GM19324 (cell line): ENCODE measurements around the gene CFAP46.

Source experiments
- ATAC-seq: cut with Tn5 transposase; IDR thresholded peaks from one replicate; pipeline ENCODE4 v1.9.1; 2021; ENCODE audit warnings: mild to moderate bottlenecking, moderate library complexity; ENCODE audit not compliant: unreplicated experiment, low FRiP score

Gene CFAP46

DNA sequence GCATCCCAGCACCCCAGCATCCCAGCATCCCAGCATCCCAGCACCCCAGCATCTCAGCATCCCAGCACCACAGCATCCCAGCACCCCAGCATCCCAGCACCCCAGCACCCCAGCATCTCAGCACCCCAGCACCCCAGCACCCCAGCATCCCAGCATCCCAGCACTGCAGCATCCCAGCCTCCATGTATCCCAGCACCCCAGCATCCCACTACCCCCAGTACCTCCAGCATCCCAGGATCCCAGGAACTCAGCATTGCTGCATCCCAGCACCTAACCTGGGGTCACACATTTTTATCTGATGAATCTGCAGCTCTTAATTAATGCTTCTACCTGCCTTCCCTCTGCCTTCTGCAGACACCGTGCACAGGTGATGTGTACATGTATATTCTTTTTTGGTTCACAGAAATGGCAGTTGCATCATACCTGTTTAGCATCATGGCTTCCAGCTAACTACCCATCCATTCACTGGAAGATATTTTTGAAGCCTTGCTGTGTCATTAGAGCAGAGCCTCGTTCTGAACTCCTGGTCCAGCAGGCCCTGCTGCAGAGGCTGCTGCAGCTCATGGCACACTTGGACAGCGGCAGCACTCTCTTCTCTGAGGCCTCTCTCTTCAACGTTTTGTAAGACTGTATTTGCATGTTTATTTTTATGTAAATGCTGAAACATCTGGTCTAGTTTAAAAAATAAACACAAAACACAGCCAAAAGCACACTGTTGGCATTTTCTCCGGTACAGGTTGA, 4.6 kb upstream of the CFAP46 start:
- ATAC-seq, result no peak

DNA sequence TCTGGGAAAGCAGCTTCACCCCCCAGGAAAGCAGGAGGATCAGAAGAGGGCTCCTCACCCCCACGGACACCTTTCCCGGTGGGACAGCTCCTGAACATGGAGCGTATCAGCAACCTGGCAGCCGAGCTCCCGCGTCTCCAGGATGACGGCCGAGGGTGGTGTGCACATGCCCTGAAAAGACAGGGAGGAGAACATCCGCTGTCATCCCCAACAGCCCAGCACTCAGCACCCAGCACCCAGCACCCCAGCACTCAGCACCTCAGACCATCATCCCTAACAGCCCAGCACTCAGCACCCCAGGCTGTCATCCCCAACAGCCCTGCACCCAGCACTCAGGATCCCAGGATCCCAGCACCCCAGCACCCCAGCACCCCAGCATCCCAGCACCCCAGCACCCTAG, 3.9 kb upstream of the CFAP46 start:
- no peak for ATAC-seq

DNA sequence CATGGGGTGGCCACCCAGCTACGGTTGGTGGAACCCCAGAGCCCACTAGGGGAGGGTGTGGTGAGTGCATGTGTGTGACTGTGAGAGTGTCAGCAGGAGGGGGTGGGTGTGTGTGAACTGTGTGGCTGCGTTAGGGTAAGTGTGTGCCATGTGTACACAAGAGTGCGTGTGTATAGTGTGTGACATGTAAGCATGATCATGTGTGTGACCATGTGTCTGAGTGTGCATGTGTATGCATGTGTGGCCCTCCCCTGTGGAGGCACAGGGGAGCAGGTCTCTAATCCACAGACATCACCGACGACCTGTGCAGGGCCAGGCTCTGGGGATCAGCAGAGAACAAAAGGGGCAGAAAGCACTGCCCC, 3.5 kb upstream of the CFAP46 start:
- no peak for ATAC-seq

DNA sequence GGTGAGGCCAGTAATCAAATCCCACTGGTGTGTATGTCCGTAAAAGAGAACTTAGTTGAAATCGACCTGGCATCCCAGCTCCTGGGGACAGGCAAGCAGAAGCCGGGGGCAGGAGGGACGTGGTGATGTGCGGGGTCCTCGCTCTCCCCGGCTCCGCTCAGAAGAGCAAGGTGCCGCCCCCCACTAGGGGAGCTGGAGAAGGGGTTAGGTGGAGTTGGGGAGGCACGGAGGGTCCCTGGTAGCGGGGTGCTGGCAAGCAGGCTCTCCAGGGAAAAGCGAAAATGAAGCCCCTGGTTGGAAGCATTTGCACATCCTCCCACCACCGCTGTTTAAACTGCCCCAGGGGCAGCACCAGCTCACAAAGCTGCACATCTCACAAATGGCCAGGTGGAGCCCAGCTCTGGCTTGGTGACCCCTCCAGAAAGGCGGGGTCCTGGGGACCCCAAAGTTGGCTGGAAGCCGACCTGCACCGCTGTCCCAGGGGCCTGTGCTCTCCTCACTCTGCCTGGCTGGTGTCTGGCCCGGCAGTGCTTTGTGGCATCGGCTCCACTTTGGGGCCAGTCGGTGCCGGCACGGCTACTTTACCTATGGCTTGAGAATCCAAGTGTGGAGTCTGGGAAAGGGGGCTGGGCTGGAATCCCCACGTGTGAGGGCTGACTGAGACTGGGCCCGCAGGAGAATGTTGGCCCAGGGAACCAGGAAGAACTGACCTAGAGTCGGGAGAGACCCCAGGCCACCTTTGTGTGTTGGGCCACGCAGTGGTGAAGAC, 2.9 kb upstream of the CFAP46 start:
- no peak for ATAC-seq

DNA sequence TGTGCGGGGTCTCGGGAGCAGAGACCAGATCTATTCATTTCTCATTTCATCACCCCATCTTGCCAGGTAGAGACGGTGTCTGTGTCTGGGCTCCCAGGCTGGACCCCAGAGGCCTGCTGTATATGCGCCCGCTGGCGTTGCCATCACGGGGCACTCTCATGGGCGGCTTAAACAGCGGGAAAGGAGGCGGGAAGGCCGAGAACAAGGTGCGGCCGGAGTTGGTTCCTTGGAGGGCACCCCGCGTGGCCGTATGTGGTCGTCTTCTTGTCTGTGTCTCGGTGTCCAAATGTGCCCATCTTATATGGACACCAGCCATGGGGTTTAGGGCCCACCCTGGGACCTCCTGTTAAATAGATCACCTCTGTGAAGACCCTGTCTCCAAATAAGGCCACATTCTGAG, 2.1 kb upstream of the CFAP46 start:
- ATAC-seq, result no peak

DNA sequence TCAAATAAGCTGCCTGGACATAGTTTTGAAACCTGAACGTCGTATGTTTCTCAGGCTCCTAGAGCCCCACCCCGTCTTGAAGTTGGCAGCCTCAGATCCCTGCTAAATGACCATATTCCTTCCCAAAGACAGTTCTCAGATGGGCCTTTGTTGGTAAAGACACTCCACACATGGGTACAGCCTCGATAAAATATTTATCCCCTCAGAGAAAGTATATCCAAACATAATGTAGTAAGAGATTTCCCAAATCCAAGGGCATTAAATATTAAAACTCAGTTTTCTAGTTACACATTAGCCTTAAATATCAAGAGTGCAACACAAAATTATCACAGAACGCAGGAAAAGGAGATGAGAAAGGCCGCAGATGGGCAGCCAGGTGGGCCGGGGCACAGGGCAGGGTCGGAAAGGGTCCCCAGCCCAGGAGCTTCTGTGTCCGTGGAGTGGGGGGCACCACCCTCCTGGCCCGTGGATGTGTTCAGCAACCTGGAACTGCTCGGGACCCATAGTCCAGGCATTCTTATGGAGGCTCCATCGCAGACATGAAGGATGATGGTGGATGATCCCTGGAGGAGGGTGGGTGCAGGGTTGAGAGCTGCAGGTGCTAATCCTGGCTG, 1.5 kb upstream of the CFAP46 start:
- no peak for ATAC-seq

DNA sequence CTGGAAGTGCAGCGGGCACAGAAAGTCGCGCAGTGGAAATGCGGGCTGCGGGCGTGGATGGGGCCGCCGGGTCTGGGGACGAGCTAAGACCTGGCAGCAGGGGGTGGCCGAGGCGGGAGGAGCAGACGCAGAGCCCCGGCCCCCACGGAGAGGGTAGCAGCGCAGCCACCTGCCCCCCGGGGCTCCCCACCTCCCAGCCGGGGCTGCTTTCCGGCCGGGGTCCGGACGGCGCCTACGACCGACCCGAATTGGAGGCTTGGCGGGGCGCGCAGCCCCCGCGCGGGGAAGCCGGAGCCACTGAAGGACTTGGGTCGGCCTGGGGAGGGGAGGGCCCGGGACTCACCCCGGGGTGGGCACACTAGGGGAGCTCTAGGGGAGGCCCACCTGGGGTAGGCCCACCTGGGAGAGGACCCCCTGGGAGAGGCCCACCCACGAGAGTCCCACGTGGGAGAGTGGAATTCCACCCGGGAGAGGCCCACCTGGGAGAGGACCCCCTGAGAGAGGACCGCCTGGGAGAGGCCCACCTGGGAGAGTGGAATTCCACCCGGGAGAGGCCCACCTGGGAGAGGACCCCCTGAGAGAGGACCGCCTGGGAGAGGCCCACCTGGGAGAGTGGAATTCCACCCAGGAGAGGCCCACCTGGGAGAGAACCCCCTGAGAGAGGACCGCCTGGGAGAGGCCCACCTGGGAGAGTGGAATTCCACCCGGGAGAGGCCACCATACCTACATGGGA, 854 bp upstream of the CFAP46 start:
- no peak for ATAC-seq

DNA sequence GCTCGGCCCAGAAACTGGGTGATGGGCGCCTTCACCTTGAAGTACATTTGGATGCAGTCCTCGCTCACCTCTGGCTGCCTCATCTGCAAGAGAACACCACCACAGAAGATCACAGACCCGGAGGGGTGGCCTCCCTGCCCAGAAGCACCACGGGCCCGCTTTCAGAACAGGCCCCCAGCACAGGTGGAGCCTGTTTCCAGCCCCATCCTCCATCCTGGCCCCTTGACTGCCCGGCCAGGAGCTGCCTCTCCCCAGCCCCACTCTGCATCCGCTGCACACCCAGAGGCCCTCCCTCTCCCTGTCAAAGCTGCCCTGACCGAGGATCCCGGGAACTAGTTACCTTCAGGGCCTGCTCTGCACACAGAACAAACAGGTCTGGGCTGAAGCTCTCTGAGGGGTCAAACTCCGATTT, 724 bp downstream of the CFAP46 start:
- ATAC-seq, result no peak

DNA sequence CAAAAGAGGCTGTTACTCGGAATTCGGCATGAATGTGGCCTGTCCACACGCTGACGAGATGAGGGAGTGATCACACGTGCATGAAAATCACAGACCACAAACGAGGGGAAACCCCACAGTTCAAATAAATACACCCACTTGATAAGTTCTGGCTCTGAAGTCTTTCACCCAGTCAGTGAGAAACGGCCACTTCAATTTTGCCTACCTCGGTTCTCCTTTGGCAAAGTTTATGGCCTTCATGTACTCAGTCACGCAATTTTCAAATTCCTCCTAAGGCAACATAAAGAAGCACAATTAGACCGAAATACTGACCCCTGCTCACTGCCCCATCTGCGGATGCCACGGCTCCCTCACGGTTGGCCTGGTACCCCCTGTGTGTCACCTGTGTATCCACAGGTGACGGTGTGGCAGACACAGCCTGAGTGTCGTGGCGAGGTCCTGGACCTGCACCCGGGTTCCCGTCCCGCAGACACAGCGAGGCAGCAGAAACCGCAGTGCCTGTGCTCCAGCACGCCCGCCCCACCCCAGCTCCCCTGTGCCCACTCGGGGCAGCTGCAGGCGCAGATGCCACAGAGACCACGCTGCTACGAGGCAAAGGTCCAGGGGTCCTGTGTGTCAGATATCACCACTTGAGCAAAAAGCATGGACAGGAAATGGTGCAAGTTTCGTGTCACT, 1.4 kb downstream of the CFAP46 start:
- ATAC-seq, result no peak

DNA sequence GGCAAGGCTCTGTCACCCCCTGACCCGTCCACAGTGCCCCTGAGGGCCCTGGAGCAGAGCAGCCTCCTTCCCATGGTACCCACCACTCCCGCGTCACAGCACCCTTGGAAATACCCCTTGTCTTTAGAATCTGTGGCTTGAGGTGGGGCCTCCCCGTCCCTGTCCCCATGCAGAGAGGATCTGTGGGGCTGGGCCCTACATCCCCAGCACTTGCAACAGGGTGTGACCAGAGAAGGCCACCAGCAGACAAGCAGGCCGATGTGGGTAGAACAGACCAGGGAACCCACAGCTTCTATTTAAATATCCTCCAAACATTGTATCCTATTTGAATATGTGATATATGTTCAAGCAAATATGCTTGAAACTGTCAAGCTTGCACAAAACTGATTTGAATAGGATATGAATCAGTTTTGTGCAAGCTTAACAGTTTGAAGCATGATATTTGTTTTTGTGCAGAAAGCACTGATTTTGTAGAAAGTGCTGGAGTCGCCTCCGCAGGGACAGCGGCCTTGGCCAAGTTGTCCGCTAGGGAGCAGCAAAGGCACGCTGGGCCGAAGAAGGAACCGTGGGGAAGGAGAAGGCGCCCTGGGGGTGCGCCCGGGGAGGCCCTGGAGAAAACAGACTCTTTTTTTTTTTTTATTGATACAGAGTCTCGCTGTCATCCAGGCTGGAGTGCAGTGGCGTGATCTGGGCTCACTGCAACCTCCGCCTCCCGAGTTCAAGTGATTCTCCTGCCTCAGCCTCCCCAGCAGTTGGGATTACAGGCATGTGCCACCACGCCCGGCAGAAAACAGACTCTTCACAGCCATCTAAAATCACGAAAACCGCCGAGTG, 2.2 kb downstream of the CFAP46 start:
- ATAC-seq, result no peak

DNA sequence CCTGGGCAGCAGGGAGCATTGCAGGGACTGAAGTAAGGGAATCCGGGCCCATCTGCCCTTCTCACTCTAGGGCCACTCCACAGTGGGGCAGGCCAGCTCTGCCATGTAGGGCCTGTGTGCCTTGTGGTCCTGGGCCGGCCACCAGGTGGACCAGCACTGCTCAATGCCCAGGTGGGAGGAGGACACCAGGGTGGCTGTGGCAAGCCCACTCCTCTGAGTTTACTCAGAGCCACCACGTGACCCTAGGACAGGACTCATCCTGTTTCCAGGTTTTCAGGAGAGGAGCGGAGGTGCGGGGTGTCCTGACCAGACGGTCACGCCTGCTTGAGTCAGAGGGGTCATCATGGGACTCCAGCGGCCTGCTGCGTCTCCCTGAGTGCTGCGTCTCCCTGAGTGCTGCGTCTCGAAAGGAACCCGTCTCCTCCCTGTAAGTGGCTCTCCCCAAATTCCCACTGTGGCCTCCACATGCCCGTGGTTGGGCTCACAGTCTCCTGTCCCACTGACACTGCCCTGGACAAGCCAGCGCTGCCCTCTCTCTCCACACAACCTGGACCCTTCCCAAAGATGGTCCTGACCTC, 2.9 kb downstream of the CFAP46 start:
- no peak for ATAC-seq

DNA sequence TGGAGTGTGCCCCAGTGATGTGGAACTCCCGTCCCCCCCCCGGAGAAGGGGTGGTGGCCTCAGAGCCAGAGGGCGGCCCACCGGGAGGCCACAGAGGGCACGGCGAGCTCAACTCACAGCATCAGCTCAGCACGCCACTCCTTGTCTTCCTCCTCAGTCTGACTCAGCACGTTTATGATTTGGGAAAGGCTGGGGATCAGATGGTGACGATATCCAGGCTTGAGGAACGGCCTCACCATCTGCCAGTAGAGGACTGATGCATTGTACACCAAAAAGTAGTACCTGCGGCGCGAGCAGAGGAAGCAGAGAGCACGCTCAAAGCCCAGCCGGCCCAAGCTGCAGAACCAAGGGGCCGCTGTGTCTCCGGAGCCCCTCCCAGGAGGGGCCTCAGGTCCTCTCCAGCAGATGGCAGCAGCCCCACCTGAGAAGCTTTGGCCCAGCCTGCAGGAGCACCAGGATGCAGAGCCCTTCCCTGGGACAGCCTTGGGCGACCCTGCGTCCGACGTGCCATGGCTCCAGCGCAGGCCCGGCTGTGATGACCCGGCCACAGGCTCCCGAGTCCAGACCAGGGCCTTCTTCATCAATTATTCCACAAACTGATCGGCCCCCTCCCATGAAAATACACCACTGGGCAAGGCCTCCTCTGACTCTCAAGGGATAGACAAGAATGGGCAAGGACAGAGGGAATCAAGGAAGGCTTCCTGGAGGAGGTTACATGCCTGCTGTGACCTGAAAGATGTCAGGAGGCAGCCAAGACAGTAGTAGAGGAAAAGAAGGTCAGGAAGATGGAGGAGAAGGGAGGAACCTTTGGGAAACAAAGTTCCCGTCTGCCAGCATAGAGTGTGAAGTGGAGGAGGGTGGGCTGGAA, 3.7 kb downstream of the CFAP46 start:
- ATAC-seq, result no peak

DNA sequence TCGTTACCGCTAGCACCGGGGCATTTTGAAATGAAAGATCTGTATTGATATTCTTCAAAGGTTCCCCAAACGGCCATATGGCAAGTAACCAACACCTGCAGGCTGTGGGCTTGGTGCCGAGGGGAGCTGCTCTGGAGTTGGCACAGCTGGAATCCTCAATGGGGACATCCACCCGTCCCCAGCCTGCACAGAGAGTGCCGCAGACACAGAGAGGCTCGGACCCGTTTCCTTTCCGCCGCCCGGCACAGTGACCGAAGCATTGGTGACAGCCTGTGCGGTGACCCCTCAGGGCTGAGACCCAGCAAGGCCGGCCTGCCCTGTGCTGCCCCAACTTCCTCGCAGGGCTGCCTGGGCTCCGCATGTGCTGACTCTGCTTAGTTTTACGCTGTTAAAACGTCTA, 4.5 kb downstream of the CFAP46 start:
- ATAC-seq, result no peak

DNA sequence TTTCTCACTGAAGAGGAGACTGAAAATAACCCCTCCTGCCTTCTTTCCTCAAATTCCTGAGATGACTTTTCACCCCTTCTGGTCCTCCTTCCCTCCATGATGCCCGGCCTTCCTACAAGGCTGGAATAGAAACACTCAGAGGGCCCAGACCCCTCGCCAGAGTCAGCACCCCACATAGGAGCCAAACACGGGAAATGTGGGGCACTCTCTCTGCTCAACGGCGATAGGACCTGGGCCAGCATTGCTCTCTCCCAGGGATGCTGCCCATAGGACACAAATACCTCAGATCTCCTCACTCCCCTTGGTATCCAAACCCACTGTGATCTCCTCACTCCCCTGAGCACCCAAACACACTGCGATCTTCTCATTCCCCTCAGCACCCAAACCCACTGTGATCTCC, 7.4 kb downstream of the CFAP46 start:
- ATAC-seq, result no peak

DNA sequence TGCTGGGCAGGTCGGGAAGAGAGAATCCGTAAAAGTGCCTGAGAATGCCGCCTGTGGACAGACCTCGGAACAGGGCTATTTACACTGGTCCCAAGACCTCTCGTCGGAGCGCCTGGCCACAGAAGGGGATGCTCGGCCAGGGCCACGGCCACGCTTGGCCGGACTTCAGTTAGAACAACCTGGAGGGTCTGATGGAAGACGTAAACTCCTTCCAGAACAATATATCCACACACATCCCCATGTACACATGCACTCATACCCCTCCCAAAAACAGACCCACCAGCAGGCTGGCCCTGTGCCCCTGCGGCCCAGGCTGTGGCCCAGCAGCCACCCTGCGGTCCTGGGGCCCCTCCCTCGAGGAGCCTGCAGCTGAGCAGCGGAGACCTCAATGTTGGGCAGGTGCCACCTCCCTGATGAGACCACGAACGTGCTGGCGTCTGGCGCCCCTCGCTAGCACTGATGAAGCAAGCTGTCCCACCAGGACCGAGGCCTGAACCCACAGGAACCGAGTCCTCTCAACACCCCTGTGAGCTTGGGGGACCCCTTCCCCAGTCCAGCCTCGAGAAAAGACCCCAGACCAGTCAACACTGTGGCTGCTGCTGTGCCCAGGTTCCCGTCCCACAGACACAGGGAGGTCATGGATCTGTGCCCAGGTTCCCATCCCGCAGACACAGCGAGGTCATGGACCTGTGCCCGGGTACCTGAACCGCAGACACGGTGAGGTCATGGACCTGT, 8.9 kb downstream of the CFAP46 start:
- no peak for ATAC-seq

DNA sequence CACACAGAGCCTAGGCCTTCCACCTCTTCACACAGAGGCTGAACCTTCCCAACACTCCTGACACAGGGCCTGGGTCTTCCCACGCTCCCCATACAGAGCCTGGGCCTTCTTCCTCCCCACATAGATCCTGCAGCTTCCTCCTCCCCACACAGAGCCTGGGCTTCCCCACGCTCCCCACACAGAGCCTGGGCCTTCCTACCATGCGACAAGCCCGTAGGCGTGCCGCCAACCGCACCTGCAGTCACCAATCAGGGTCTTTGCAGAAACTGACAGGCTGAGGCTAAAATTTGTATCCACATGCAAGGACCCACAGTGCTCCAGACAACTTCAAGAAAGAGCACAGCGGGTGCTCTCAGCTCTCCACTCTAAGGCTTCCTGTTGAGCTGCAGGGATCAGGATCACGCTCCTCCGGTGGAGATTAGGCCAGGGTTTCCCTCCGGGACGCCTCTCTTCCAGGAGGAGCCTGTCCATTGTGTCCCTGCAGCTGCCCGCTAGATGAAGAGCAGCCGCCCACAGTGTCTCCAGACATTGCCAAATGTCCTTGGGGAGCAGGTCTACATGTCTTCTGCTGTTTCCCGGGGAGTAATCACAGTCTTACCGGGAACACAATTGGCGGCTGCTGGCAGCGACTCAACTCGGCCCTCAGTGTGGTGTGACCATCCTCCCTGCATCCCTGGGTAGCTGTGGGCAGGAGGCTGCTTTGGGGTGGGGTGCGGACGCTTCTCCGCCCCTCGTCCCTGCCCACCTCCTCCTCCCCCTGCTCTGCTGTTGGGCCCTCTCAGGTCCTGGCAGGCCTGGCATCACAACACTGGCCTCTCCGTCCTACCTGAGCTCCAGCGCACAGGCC, 9.7 kb downstream of the CFAP46 start:
- no peak for ATAC-seq
